ENCODE results near the gene SERPINB10.

GRCh38 chr18:63892566-63892965 is 15.2 kb upstream of the SERPINB10 start:
- no peak for TF ChIP-seq TOX (CRISPR knock-in tag; IDR thresholded peaks at IDR 0.05; ENCODE audit: borderline replicate concordance)
- no peak for TF ChIP-seq ZFP3 (CRISPR knock-in tag; IDR thresholded peaks at IDR 0.05)
- TF ChIP-seq RARB (CRISPR knock-in tag; IDR thresholded peaks at IDR 0.05): no peak
- TF ChIP-seq PATZ1 (CRISPR knock-in tag; IDR thresholded peaks at IDR 0.05; ENCODE audit: borderline replicate concordance): no peak
- TF ChIP-seq ZC3H10 (CRISPR knock-in tag; IDR thresholded peaks at IDR 0.05): no peak
- no peak for TF ChIP-seq ZNF70 (CRISPR knock-in tag; IDR thresholded peaks at IDR 0.05)
- no peak for TF ChIP-seq TCF4 (CRISPR knock-in tag; IDR thresholded peaks at IDR 0.05; ENCODE audit: borderline replicate concordance)
- TF ChIP-seq ZNF8 (CRISPR knock-in tag; IDR thresholded peaks at IDR 0.05): no peak
- TF ChIP-seq ZFP30 (CRISPR knock-in tag; IDR thresholded peaks at IDR 0.05): no peak

All from SK-N-SH treated with all-trans-retinoic acid at 6 μM for 48 hours (cell line).